Duodenal mucosa (tissue), 2 donors: ENCODE data around the gene EEF2K.
A peak's percentile ranks its signal among the peaks of the same experiment; 100 is the strongest.

Experiments
- H3K27ac ChIP-seq: one replicate; pipeline ENCODE4 v1.7.0; 2013; ENCODE audit warnings: low read depth, low read length
- H3K27me3 ChIP-seq, 2 donors: one replicate each; pipeline ENCODE4 v1.7.0; 2013; ENCODE audit warnings: low read length in 2 of 2, control low read depth in 1 of 2; ENCODE audit not compliant: insufficient read depth in 2 of 2, control insufficient read depth in 1 of 2
- H3K36me3 ChIP-seq, 2 donors: one replicate each; pipeline ENCODE4 v1.7.0; 2013; ENCODE audit warnings: low read length in 2 of 2, control low read depth in 1 of 2; ENCODE audit not compliant: insufficient read depth in 2 of 2, control insufficient read depth in 1 of 2
- H3K4me1 ChIP-seq, 2 donors: one replicate each; pipeline ENCODE4 v1.7.0; 2013; ENCODE audit warnings: low read length in 2 of 2, control low read depth in 1 of 2; ENCODE audit not compliant: insufficient read depth in 2 of 2, control insufficient read depth in 1 of 2
- H3K4me3 ChIP-seq, 2 donors: one replicate each; pipeline ENCODE4 v1.7.0; 2013; ENCODE audit warnings: low read length in 2 of 2, low read depth in 1 of 2
- H3K9ac ChIP-seq, 2 donors: one replicate each; pipeline ENCODE4 v1.7.0; 2013; ENCODE audit warnings: low read length in 2 of 2, low read depth in 1 of 2
- H3K9me3 ChIP-seq, 2 donors: one replicate each; pipeline ENCODE4 v1.7.0; 2013; ENCODE audit warnings: low read length in 2 of 2, control low read depth in 1 of 2; ENCODE audit not compliant: control insufficient read depth in 1 of 2

The EEF2K gene

DNA sequence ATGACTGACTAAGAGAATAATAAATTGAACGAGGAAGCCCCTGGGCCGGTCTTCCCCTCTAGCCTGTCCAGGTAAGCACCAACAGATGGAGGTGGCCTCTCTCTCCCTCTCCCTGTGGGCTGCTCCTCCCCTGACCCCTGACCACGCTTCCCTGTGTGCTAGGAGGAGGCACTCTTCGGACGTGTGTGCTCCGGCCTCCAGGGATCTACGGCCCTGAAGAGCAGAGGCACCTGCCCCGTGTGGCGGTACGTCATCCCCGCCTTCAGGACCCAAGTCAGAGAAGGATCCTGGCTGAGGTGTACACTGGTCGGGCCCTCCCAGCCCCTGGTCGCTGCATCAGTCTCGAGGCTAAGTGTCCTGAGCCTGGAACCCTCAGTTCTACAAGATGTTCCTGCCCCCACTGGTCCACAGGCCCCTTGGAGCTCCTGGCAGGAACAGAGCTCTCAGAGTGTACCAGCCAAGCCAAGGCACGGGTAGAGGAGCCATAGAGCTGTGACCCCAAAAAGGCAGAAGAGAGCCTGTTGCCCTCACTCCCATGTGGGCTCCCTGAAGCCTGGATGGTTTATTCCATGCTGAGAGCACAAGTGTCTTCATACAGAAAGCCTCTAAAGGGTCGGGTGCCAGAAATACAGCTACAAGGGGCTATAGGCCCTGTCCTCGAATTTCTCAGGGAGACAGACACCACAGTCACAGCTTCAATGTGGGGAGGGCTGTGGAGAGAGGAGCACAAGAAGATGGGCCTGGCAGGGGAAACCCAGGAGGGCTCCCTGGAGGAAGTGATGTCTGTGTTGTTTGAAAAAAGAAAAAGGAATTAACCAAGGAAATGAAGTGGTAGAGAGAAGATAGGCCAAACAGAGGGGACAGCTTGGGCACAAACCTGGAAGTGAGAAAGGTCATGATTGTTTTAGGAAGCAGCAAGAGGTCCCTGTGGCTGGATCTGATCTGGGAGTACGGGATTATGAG, 27.8 kb upstream of the EEF2K start:
- H3K9ac ChIP-seq: no peak overlapping the region
- no peaks in the 10 kb centered on the region for H3K9me3 ChIP-seq
- no peak overlapping the region for H3K27ac ChIP-seq
- no peaks in the 10 kb centered on the region for H3K36me3 ChIP-seq
- no peaks in the 10 kb centered on the region for H3K4me1 ChIP-seq
- H3K4me3 ChIP-seq: no peak overlapping the region
- no peaks in the 10 kb centered on the region for H3K27me3 ChIP-seq

DNA sequence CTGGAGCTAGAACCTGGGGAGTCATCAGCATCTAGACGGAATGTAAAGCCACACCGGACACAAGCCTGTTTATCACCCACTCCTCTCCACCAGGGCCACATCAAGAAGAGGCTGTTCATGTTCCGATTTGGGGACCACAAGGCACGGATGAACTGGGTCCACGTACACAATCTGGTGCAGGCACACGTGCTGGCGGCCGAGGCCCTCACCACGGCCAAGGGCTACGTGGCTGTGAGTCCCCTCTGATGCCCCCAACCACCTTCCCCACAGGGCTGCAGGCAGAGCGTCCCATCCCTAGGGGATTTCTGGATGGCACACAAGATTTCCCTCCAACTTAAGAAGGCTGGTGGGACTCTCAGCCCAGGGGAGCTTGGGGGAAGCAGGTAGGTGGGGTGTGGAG, 24.7 kb upstream of the EEF2K start:
- H3K27ac ChIP-seq: no peak overlapping the region

DNA sequence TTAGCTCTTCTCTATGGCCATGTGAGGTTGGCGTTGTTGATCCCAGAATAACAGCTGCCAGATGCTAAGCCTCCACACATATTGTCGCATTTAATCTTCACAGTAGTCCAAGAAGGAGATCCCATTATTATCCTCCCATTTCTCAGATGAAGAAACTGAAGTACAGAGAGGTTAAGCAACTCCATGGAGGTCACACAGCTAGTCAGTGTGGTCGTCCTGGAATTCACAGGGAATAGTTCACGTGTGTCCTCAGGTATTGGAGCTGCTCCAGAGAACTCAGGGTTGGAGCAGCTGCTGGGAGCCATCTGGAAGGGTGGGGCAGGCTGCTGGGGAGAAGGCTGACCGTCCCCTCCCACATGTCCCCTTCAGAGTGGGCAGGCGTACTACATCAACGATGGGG, 24.2 kb upstream of the EEF2K start:
- H3K27ac ChIP-seq: no peak overlapping the region
- H3K27me3 ChIP-seq: no peaks in the 10 kb centered on the region
- H3K4me3 ChIP-seq: no peak overlapping the region
- H3K9ac ChIP-seq: no peak overlapping the region
- H3K9me3 ChIP-seq: no peaks in the 10 kb centered on the region
- H3K4me1 ChIP-seq: no peaks in the 10 kb centered on the region
- no peaks in the 10 kb centered on the region for H3K36me3 ChIP-seq

More for the DNA sequence above, 24.7 kb upstream of the EEF2K start:
- H3K4me1 ChIP-seq: no peaks in the 10 kb centered on the region
- H3K4me3 ChIP-seq: no peak overlapping the region
- H3K9ac ChIP-seq: no peak overlapping the region
- H3K9me3 ChIP-seq: no peaks in the 10 kb centered on the region
- H3K27me3 ChIP-seq: no peaks in the 10 kb centered on the region
- no peaks in the 10 kb centered on the region for H3K36me3 ChIP-seq

GRCh38 chr16:22183335-22183734, 22.7 kb upstream of the EEF2K start:
- no peaks in the 10 kb centered on the region for H3K27me3 ChIP-seq
- H3K4me1 ChIP-seq: peaks cover 3% of the 10 kb centered on the region in 2 donors
- no peaks in the 10 kb centered on the region for H3K9me3 ChIP-seq
- no peak overlapping the region for H3K27ac ChIP-seq
- no peak overlapping the region for H3K4me3 ChIP-seq
- no peak overlapping the region for H3K9ac ChIP-seq
- H3K36me3 ChIP-seq: no peaks in the 10 kb centered on the region

DNA sequence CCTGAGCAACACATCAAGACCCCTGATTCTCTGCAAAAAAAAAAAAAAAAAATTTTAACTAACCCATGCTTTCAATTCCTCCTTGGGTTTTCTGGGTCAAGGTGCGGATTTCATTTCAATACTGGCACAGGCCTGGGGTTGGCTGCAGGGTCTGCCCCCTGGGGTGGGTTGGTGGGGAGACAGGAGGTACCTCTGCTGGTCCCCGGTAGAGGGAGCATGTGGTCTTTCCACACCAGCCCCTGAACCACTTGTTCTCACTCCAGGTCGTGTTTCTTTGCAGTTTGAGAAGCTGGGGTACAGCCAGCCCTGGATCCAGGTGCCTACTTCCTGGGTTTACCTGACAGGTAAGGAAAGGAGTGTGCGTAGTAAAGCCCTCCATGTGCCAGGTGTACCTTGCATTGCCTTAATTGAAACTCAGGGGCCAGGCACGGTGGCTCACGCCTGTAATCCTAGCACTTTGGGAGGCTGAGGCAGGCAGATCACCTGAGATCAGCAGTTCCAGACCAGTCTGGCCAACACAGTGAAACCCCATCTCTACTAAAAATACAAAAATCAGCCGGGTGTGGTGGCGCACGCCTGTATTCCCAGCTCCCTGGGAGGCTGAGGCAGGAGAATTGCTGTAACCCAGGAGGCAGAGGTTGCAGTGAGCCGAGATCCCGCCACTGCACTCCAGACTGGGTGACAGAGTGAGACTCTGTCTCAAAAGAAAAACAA, 22.0 kb upstream of the EEF2K start:
- no peaks in the 10 kb centered on the region for H3K36me3 ChIP-seq
- H3K4me3 ChIP-seq: no peak overlapping the region
- peaks cover 9 to 10% of the 10 kb centered on the region in 2 donors for H3K4me1 ChIP-seq
- H3K9ac ChIP-seq: no peak overlapping the region
- H3K27me3 ChIP-seq: no peaks in the 10 kb centered on the region
- no peaks in the 10 kb centered on the region for H3K9me3 ChIP-seq
- no peak overlapping the region for H3K27ac ChIP-seq

GRCh38 chr16:22184615-22184968, 21.5 kb upstream of the EEF2K start:
- Histone ChIP-seq H3K9me3 (no peaks in the 10 kb centered on the region), H3K36me3 (no peaks in the 10 kb centered on the region), H3K9ac (no peak overlapping the region)

DNA sequence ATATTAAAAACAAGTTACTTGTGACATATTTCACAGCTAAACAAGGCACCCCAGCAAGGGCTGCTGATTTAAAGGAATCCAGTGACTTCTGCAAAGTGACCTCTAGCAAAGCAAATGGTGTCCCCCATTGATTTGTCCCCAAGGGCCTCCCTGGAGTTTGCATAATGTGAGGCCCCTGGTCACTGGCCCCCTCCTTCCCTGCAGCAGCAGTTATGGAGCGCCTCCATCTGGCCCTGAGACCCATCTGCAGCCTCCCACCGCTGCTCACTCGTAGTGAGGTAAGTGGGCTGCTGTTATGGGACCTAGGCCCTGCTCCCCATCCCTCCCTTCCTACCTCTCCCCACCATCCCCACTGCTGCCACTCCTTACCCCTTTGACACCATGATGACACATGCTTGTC, 19.6 kb upstream of the EEF2K start:
- Histone ChIP-seq H3K27me3 (no peaks in the 10 kb centered on the region), H3K36me3 (no peaks in the 10 kb centered on the region), H3K4me3 (no peak overlapping the region), H3K4me1 (peaks cover 15 to 22% of the 10 kb centered on the region in 2 donors), H3K27ac (no peak overlapping the region), H3K9me3 (no peaks in the 10 kb centered on the region), H3K9ac (no peak overlapping the region)

More at GRCh38 chr16:22184615-22184968, 21.5 kb upstream of the EEF2K start:
- Histone ChIP-seq H3K27me3 (no peaks in the 10 kb centered on the region), H3K4me3 (no peak overlapping the region), H3K27ac (no peak overlapping the region), H3K4me1 (peaks cover 14 to 15% of the 10 kb centered on the region in 2 donors)

- Histone ChIP-seq H3K9me3 (no peaks in the 10 kb centered on the region), H3K9ac (peak overlapping the region in 1 of 2 donors; percentile 47), H3K4me1 (peaks cover 28 to 36% of the 10 kb centered on the region in 2 donors), H3K36me3 (no peaks in the 10 kb centered on the region), H3K27ac (no peak overlapping the region), H3K27me3 (no peaks in the 10 kb centered on the region), H3K4me3 (no peak overlapping the region)
These were observed 17.8 kb upstream of the EEF2K start for GRCh38 chr16:22188267-22188594.

DNA sequence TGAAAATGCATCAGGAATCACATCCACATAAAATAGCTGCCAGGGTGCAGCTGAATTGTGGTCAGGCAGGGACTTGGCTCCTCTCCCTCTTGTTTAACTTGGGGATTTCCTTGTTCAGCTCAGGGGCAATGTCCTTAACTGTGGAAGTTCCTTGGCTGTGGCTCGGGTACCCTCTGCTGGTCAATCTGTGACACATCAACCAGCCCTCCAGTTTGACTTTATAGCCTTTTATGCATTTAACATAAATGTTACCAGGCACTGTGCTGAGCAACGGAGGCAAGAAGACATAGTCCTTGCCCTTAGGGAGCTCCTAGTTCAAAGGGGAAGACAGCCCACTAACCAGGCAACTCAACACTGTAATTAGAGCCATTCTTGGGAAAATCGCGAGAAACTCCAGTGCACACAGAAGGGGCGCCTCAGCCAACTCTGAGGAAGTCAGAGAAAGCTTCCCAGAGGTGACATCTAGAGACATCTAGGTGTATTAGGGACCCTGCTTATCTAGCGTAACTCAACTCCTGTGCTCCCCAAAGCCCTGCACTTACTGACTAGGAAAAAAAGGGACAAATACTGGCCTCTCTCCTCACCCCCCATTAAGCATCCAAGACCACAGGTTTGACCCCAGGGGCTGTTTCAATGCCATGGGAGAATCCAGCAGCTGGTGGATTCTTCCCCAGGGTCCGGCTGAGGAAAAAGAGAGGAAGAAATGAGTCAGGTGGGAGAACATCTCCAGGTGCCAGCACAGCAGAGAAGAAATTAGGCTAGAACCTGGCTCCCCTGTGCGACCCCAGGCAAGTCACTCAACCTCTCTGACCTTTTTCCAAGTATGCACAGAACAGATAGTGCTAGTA, 17.3 kb upstream of the EEF2K start:
- peak overlapping the region; percentile 73 to 87 for H3K9ac ChIP-seq
- H3K36me3 ChIP-seq: no peaks in the 10 kb centered on the region
- H3K27me3 ChIP-seq: no peaks in the 10 kb centered on the region
- H3K4me3 ChIP-seq: peak overlapping the region; percentile 65 to 80
- H3K9me3 ChIP-seq: no peaks in the 10 kb centered on the region
- H3K4me1 ChIP-seq: peaks cover 28 to 36% of the 10 kb centered on the region in 2 donors
- H3K27ac ChIP-seq: peak overlapping the region; percentile 86
